ENCODE measurements around the gene MYO18B.

MYO18B gene

DNA sequence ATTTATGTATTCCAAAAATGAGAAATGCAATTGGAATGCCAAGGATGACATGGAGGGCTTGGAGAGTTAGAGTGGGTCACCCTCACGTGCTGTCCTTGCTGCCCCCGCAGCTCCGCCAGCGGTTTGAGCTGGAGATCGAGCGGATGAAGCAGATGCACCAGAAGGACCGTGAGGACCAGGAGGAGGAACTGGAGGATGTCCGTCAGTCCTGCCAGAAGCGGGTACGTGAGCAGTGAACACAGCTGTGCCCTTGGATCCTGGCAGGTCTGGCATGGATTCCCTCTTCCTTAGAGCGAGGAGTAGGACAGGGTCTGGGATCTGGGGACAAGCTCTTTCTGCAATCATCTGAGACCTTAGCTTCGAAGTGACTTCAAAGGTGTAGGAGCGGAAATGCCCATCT lies 166.2 kb downstream of the MYO18B start:
- in situ Hi-C loops (cut with HindIII; ENCODE audit: low sequenced_read_pairs) = no loop called here
- no peak overlapping the region for H3K4me3 ChIP-seq (ENCODE audit: low read depth, low read length)
- DNase-seq (ENCODE audit: low read depth, low spot score) = no peak
- no peak for TF ChIP-seq CTCF (IDR thresholded peaks at IDR 0.05; ENCODE audit: low read depth, low read length)

GRCh38 chr22:25908755-25909154 lies 166.8 kb downstream of the MYO18B start:
- H3K4me3 ChIP-seq (ENCODE audit: low read depth, low read length) = no peak overlapping the region
- TF ChIP-seq CTCF (IDR thresholded peaks at IDR 0.05; ENCODE audit: low read depth, low read length) = no peak
- in situ Hi-C loops (cut with HindIII; ENCODE audit: low sequenced_read_pairs) = no loop called here
- no peak for DNase-seq (ENCODE audit: low read depth, low spot score)

GRCh38 chr22:25909614-25910387 lies 167.8 kb downstream of the MYO18B start:
- no peak for TF ChIP-seq CTCF (IDR thresholded peaks at IDR 0.05; ENCODE audit: low read depth, low read length)
- in situ Hi-C loops (cut with HindIII; ENCODE audit: low sequenced_read_pairs) = no loop called here
- no peak for DNase-seq (ENCODE audit: low read depth, low spot score)

DNA sequence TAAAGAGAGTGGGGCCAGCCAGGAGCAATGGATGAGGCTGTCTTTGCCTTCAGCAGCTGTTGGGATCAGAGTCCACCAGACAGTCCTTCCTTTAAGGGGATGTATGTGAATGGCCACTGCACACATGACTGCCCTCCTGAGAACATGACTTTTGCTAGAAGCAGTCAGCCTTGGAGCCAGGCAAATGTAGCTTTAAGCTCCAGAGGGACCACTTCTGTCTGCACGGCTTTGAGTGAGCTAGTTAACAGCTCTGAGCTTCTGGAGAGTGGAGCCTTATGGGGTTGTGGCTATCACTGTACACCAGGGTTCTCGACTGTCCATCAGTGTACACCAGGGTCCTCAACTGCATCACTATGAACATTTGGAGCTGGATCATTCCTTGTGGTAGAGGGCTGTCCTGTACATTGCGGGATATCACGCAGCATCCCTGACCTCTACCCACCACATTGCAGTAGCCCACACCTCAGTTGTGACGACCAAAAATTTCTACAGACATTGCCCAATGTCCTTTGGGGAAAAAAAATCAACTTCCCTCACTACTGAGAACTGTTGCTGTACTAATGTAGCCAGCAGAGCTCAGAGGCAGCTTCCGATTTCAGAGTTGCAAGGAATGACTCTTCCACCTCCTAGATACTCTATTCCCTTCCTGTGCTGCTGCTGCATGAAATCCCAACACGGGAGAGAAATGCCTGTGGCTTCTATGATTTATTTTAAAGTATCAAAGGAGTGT lies 169.4 kb downstream of the MYO18B start:
- no peak for TF ChIP-seq CTCF (IDR thresholded peaks at IDR 0.05; ENCODE audit: low read depth, low read length)
- in situ Hi-C loops (cut with HindIII; ENCODE audit: low sequenced_read_pairs) = no loop called here
- DNase-seq (ENCODE audit: low read depth, low spot score) = no peak
- no peak overlapping the region for H3K4me3 ChIP-seq (ENCODE audit: low read depth, low read length)

More at GRCh38 chr22:25909614-25910387, 167.8 kb downstream of the MYO18B start:
- no peak overlapping the region for H3K4me3 ChIP-seq (ENCODE audit: low read depth, low read length)

DNA sequence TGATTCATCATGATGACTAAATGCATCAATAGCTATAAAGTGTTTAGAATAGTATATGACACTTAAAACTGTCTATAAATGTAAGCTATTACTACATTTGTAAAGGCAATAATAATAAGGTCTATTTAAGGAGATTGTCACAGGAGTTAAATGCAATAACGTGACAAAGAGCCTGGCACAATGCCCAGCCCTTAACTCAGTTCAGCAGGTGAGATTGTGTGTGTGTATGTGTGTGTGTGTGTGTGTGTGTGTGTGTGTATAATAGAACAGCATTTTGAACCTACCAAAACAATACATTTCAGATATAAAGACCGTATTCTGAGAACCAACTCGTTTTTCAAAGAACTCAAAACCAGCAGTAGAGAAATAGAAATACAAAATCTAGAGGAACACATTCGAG lies 177.5 kb downstream of the MYO18B start:
- TF ChIP-seq CTCF (IDR thresholded peaks at IDR 0.05; ENCODE audit: low read depth, low read length) = no peak
- no peak overlapping the region for H3K4me3 ChIP-seq (ENCODE audit: low read depth, low read length)
- in situ Hi-C loops (cut with HindIII; ENCODE audit: low sequenced_read_pairs) = no loop called here
- no peak for DNase-seq (ENCODE audit: low read depth, low spot score)

DNA sequence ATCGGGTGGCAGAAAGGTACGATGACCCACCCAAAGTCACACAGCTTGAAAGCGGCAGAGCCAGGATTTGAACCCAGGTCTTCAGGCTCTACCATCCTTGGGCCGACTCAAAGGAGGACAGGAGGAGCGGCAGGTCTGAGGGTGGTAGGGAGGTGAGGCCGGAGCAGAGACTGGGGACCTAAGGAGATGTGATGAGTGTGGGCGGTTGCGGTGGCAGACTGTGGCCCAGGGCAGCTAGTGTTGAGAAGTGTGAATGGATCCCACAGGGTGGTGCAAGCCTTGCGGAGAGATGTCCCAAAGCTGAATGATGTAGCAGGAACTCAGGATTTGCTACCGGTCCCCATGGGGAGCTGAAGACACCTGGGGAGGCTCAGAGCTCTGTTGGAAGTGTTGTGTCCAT lies 180.2 kb downstream of the MYO18B start:
- DNase-seq (ENCODE audit: low read depth, low spot score) = no peak
- in situ Hi-C loops (cut with HindIII; ENCODE audit: low sequenced_read_pairs) = no loop called here
- no peak for TF ChIP-seq CTCF (IDR thresholded peaks at IDR 0.05; ENCODE audit: low read depth, low read length)
- H3K4me3 ChIP-seq (ENCODE audit: low read depth, low read length) = no peak overlapping the region

Data from astrocyte of the spinal cord (primary cell).